Lower leg skin (tissue), 3 donors: Measurements from ENCODE around the gene FGG.

Source experiments
- CTCF ChIP-seq, 3 donors: fragments of 450-650 bp; IDR thresholded peaks; one replicate each; pipeline ENCODE4 v1.5.1; 2016; ENCODE audit warnings: antibody characterized with exemption in 3 of 3, mild to moderate bottlenecking in 3 of 3, moderate library complexity in 2 of 3
- POLR2A ChIP-seq, 2 donors: fragments of 450-650 bp; IDR thresholded peaks; one replicate each; pipeline ENCODE4 v1.6.1; 2016 to 2017; ENCODE audit warnings: antibody characterized with exemption in 2 of 2, mild to moderate bottlenecking in 1 of 2, moderate library complexity in 1 of 2

- TF ChIP-seq CTCF (IDR thresholded peaks at IDR 0.05) (peak in 1 of 3 donors; percentile 27), POLR2A (IDR thresholded peaks at IDR 0.05) (no peak)
Observed at GRCh38 chr4:154660052-154660451, 47.6 kb upstream of the FGG start.
